Fibroblast of lung (primary cell): ENCODE results near the gene LAMA5. TPM values are rescaled to one million over a fixed set of nuclear protein-coding genes. Genes with fewer than 3 reads are reported as not detected.

Experiments used
- DNase-seq, 2 donors: peaks; one replicate each; pipeline versions ENCODE4 v3.0.0 to v3.0.0-alpha.2; 2010; ENCODE audit warnings: low read depth in 2 of 2
- H2AFZ ChIP-seq: 2 replicates; pipeline ENCODE4 v1.5.1; 2012; ENCODE audit warnings: low read length, control low read depth, inconsistent platforms
- H3K27ac ChIP-seq: 2 replicates; pipeline ENCODE4 v1.5.1; 2011; ENCODE audit warnings: low read length, control low read depth; ENCODE audit not compliant: insufficient read depth
- H3K27me3 ChIP-seq: 2 replicates; pipeline ENCODE4 v1.5.1; 2011; ENCODE audit warnings: mild to moderate bottlenecking, low read length; ENCODE audit not compliant: control insufficient read depth, insufficient read depth
- H3K36me3 ChIP-seq: 2 replicates; pipeline ENCODE4 v1.5.1; 2011; ENCODE audit warnings: low read length; ENCODE audit not compliant: control insufficient read depth, insufficient read depth
- H3K4me1 ChIP-seq: 2 replicates; pipeline ENCODE4 v1.5.1; 2011; ENCODE audit warnings: low read length; ENCODE audit not compliant: control insufficient read depth, insufficient read depth; ENCODE audit errors: extremely low read depth
- H3K4me2 ChIP-seq: 2 replicates; pipeline ENCODE4 v1.5.1; 2011; ENCODE audit warnings: low read length, control low read depth; ENCODE audit not compliant: insufficient read depth; ENCODE audit errors: extremely low read depth
- H3K4me3 ChIP-seq, 4 experiments: fragments of 200-600 bp in 1 of 4; sonication (generic) in 1 of 4; replicated peaks in 1 of 4; 2 replicates each; pipeline ENCODE4 v1.5.1; 2011 to 2016; ENCODE audit warnings: low read length in 4 of 4, low read depth in 3 of 4, mild to moderate bottlenecking in 3 of 4, control low read depth in 2 of 4, inconsistent platforms in 1 of 4, mixed read lengths in 1 of 4; ENCODE audit not compliant: insufficient read depth in 1 of 4; ENCODE audit errors: control extremely low read depth in 1 of 4
- H3K79me2 ChIP-seq: 2 replicates; pipeline ENCODE4 v1.5.1; 2012; ENCODE audit warnings: mild to moderate bottlenecking, low read length, inconsistent platforms; ENCODE audit not compliant: control insufficient read depth, insufficient read depth
- H3K9ac ChIP-seq: 2 replicates; pipeline ENCODE4 v1.5.1; 2011; ENCODE audit warnings: mild to moderate bottlenecking, low read length, control low read depth; ENCODE audit not compliant: insufficient read depth
- H3K9me3 ChIP-seq: 2 replicates; pipeline ENCODE4 v1.5.1; 2012; ENCODE audit warnings: low read depth, low read length; ENCODE audit not compliant: control insufficient read depth, insufficient read depth
- H4K20me1 ChIP-seq: 2 replicates; pipeline ENCODE4 v1.5.1; 2011; ENCODE audit warnings: low read length; ENCODE audit not compliant: control insufficient read depth, insufficient read depth; ENCODE audit errors: extremely low read depth
- CTCF ChIP-seq, 2 donors: IDR thresholded peaks in 1 of 2; conservative IDR thresholded peaks in 1 of 2; 1 replicate in 1 of 2; 2 replicates in 1 of 2; pipeline ENCODE4 v1.5.1; 2011 to 2012; ENCODE audit warnings: low read length in 2 of 2, control low read depth in 1 of 2, inconsistent platforms in 1 of 2, low read depth in 1 of 2, mild to moderate bottlenecking in 1 of 2
- EZH2 ChIP-seq: IDR thresholded peaks from 2 replicates; pipeline ENCODE4 v1.5.1; 2012; ENCODE audit warnings: low read length, control low read depth, mild to moderate bottlenecking; ENCODE audit errors: missing control alignments
- polyA plus RNA-seq, 2 donors: library from polyadenylated mRNA; depleted of rRNA in 1 of 2; stranded (reverse) in 1 of 2; unstranded in 1 of 2; fragments of >200 nt; gene quantifications; 2 replicates each; pipeline ENCODE4 v1.2.1, GENCODE V29; 2011 to 2012; ENCODE audit warnings: missing spikeins in 1 of 2
- total RNA-seq: library from RNA; depleted of rRNA; stranded (reverse); fragments of >200 nt; gene quantifications from 2 replicates; pipeline ENCODE4 v1.2.1, GENCODE V29; 2014

Gene LAMA5
- total and polyA plus RNA-seq, 2 donors (not counting 1 experiment from before 2014, with no cell fraction given), result 1.5 to 81.6 TPM

DNA sequence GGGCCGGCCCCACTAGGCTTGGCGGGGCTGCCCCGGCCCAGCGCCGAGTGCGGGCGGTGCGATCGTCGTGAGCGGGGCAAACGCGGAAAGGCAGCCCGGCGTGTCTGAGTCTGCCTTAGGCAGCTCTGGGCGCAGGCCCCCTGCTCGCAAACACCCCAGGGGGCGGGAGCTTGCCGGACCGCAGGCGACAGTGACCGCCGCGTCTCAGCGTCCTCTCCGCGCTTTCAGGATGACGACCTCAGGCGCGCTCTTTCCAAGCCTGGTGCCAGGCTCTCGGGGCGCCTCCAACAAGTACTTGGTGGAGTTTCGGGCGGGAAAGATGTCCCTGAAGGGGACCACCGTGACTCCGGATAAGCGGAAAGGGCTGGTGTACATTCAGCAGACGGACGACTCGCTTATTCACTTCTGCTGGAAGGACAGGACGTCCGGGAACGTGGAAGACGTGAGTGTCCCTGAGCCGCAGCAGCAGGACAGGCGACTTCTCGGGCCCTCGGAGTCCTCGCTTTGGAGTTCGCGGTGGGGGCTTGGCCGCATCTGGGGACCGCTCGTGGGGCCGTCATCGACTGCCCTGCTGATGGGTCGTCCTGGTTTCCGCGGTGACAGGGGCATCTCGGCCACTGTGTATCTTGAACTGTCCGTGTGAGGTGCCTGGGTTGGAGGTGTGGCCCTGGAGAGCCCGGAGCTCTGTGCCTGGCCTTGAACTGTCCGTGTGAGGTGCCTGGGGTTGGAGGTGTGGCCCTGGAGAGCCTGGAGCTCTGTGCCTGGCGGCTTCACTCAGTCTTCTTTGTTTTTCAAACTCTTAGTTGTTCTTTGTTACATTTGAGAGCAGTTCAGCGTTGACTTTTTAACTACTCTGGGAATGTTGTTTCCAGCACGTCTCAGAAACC is 63.5 kb downstream of the LAMA5 start:
- Histone ChIP-seq H3K79me2 (peaks cover 37% of the 10 kb centered on the region), H3K27me3 (no peaks in the 10 kb centered on the region), H4K20me1 (peaks cover 3% of the 10 kb centered on the region), H3K27ac (peak overlapping the region; percentile 86), H3K4me2 (peak overlapping the region; percentile 73), H3K9ac (peak overlapping the region; percentile 83), H2AFZ (no peak overlapping the region), H3K9me3 (no peaks in the 10 kb centered on the region), H3K36me3 (peaks cover 30% of the 10 kb centered on the region), H3K4me1 (peaks cover 4% of the 10 kb centered on the region), H3K4me3 (peak overlapping the region; percentile 76 to 92 (median 88))
- no peak for TF ChIP-seq CTCF (conservative IDR thresholded peaks at IDR 0.05 in 1 of 2, IDR thresholded peaks at IDR 0.05 in 1 of 2; ENCODE audit: low read depth in 1 of 2, low read length in 2 of 2)
- no peak for TF ChIP-seq EZH2
- DNase-seq, result peak in 1 of 2 donors; percentile 16

DNA sequence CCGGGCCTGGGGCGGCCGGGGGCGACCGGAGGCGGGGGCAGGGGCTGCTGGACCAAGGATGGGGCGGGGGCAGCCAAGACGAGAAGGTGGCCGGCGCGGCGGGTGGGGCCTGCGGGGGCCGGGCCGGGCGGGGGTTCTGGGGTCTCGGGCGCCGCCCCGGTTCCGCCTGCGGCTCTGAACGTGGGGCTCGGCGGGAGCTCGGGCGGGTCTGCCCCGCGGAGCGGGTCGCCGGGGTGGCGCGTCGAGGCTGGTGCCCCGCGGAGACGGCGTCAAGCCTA is 64.1 kb downstream of the LAMA5 start:
- H3K36me3 ChIP-seq, result peaks cover 25% of the 10 kb centered on the region
- no peak overlapping the region for H3K4me2 ChIP-seq
- no peaks in the 10 kb centered on the region for H3K27me3 ChIP-seq
- H2AFZ ChIP-seq, result no peak overlapping the region
- TF ChIP-seq EZH2, result no peak
- no peak for TF ChIP-seq CTCF (conservative IDR thresholded peaks at IDR 0.05 in 1 of 2, IDR thresholded peaks at IDR 0.05 in 1 of 2; ENCODE audit: low read depth in 1 of 2, low read length in 2 of 2)
- H3K9me3 ChIP-seq, result no peaks in the 10 kb centered on the region
- H3K27ac ChIP-seq, result peak overlapping the region; percentile 86
- peaks cover 3% of the 10 kb centered on the region for H4K20me1 ChIP-seq
- H3K79me2 ChIP-seq, result peaks cover 37% of the 10 kb centered on the region
- peak overlapping the region; percentile 83 for H3K9ac ChIP-seq
- peak overlapping the region in 3 of 4 experiments; percentile 85 to 92 (median 90) for H3K4me3 ChIP-seq
- no peak for DNase-seq
- peaks cover 4% of the 10 kb centered on the region for H3K4me1 ChIP-seq

DNA sequence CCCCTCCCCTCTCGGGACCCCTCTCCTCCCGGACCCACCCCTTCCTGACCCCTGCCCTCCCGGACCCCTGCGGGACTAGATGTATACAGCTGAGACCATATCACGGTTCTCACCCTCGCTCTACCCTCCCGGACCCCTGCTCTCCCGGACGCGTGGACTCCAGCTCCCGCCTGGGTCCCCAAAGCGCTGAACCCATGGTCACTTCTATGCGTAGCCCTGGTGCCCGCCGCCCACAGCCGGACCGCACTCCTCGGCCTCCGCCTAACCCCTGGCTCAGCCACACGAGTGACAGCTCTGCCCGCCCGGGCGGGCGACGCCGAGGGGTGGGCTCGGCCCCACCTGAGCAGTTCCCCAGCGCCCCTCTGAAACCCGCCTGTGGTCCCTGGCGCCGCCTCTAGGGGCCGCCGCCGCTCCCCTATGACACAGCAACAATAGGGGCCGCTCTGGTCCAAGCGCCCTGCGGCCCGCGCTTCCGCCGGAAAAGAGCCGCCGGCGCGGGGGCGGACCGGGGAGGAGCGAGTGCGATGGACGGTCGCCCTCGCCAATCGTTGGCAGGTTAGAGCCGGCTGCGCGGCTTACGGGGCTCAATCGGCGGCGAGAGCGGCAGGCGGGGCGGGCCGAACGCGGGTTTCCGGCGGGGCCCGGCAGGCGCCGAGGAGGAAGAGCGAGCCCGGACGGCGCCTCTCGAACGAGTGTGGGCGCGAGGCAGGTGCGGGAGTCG is 64.6 kb downstream of the LAMA5 start, which contains the start of gene ADRM1:
Gene ADRM1, plus strand, starts transcription at position 657 of the 721 bp plus-strand sequence. CDS start 572 bp downstream, outside the sequence.
- H3K4me3 ChIP-seq, result peak within 1 kb of the TSS; percentile 76 to 92 (median 88)
- peak within 1 kb of the TSS; percentile 95 for H3K27ac ChIP-seq
- DNase-seq, result peak; percentile 95
- H3K4me2 ChIP-seq, result peak within 1 kb of the TSS; percentile 79
- H4K20me1 ChIP-seq, result peaks cover 3% of the 10 kb centered on the region
- H3K79me2 ChIP-seq, result peaks cover 37% of the 10 kb centered on the region
- H3K9ac ChIP-seq, result peak within 1 kb of the TSS; percentile 91
- peak within 1 kb of the TSS; percentile 69 for H2AFZ ChIP-seq
- H3K4me1 ChIP-seq, result peaks cover 4% of the 10 kb centered on the region
- no peaks in the 10 kb centered on the region for H3K27me3 ChIP-seq
- H3K36me3 ChIP-seq, result peaks cover 20% of the 10 kb centered on the region
- H3K9me3 ChIP-seq, result no peaks in the 10 kb centered on the region
- no peak for TF ChIP-seq EZH2
- TF ChIP-seq CTCF (conservative IDR thresholded peaks at IDR 0.05 in 1 of 2, IDR thresholded peaks at IDR 0.05 in 1 of 2; ENCODE audit: low read depth in 1 of 2, low read length in 2 of 2), result peak; percentile 62 to 67
